ENCODE data around the gene KRTAP5-3. TPM values are rescaled to one million over a fixed set of nuclear protein-coding genes. Genes with fewer than 3 reads are reported as not detected.
"Not testable (repeated sequence)": the region's sequence is repeated elsewhere in the genome, so short reads cannot be mapped to it uniquely, and the experiment has no call there.

Gene KRTAP5-3
- total and polyA plus RNA-seq, 12 donors: not detected

DNA sequence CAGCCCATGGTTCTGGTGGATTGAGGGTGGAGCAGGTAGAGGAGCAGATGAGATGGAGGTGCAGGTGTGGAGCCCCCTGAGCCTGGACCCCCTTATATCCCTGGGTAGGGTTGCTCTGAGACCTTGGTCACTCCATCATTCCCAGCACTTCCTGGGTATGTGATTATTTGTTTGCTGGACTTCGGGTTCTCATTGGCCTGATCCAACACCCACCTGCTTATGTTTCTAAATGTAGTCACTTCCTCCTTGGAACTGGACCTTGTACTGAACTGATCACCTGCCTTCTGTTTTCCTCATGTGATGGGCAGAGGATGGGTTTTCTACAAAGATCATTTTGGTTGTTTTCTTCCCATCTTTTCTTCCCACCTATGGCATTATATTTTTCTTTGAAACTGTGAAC, 13.8 kb upstream of the KRTAP5-3 start, which contains the start of gene KRTAP5-4:
Gene KRTAP5-4 (minus strand): TSS at position 53 of the 400 bp plus-strand sequence. CDS start 45 bp downstream, at position 8.
- H3K9me3 ChIP-seq: no peaks in the 10 kb centered on the region
- 41 to 63% methylated on average over 1 of the region's 1 CpG for WGBS, 2 donors
- H3K4me3 ChIP-seq: no peak within 1 kb of the TSS
- H3K27me3 ChIP-seq: peaks cover 0 to 31% (median 12%) of the 10 kb centered on the region in 7 donors
- DNase-seq (no peak), ATAC-seq (no peak)
- H3K27ac ChIP-seq: no peak within 1 kb of the TSS
- no peaks in the 10 kb centered on the region for H3K36me3 ChIP-seq
- TF ChIP-seq, protein P1, sequence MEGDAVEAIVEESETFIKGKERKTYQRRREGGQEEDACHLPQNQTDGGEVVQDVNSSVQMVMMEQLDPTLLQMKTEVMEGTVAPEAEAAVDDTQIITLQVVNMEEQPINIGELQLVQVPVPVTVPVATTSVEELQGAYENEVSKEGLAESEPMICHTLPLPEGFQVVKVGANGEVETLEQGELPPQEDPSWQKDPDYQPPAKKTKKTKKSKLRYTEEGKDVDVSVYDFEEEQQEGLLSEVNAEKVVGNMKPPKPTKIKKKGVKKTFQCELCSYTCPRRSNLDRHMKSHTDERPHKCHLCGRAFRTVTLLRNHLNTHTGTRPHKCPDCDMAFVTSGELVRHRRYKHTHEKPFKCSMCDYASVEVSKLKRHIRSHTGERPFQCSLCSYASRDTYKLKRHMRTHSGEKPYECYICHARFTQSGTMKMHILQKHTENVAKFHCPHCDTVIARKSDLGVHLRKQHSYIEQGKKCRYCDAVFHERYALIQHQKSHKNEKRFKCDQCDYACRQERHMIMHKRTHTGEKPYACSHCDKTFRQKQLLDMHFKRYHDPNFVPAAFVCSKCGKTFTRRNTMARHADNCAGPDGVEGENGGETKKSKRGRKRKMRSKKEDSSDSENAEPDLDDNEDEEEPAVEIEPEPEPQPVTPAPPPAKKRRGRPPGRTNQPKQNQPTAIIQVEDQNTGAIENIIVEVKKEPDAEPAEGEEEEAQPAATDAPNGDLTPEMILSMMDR (IDR thresholded peaks at IDR 0.05): no peak
- no peaks in the 10 kb centered on the region for H3K4me1 ChIP-seq
- intact Hi-C loops (cut with DNase I): loop anchor here in 5 of 10 donors (10.0 kb wide), 1 partner anchor 77 kb away; no protein-coding TSS in a partner anchor

DNA sequence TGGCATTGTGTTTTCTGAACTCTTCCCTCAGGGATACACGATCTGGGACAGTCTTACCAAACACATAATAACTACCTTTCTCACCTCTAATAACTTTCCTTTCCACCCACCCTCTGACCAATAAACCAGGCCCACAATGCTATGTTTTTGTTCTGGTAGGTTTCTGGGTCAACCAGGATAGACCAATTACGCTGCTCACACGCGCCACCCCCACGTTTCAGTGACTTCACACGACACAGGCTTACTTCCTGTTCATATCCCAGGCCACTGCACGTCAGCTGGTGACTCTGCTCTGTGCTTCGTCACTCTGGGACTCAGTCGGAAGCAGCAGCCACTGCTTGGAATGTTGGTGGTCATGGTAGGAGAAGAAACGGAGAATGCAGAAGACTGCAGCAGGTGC, 11.2 kb upstream of the KRTAP5-3 start:
- ATAC-seq (peak in 3 of 8 donors; percentile 47 to 81 (median 69)), DNase-seq (no peak)
- Histone ChIP-seq H3K36me3 (no peaks in the 10 kb centered on the region), H3K4me1 (no peaks in the 10 kb centered on the region), H3K4me3 (no peak overlapping the region), H3K9me3 (no peaks in the 10 kb centered on the region), H3K27me3 (peaks cover 0 to 34% (median 20%) of the 10 kb centered on the region in 7 donors), H3K27ac (no peak overlapping the region)
- TF ChIP-seq, protein P1 (IDR thresholded peaks at IDR 0.05): no peak
- intact Hi-C loops (cut with DNase I): no loop called here
- WGBS, 2 donors: 30 to 36% methylated on average over 10 of the region's 10 CpGs

DNA sequence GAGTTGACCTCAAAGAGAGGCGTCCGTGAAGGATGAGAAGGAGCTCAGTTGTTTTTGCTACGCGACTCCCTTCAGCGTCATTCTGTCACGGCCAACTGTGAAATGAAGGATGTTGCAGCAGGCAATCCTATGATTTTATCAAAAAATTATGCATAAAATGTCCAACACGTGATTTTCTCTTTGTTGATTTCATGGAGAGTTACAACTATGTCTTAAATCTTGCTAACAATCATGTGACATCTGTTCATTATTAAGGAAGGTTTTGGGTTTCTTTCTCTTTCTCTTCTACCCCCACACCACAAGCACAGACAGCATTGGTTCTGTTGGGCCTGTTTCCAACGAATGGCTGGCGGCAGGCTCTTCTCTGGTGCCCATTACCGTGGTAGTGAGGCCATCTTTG, 10.0 kb upstream of the KRTAP5-3 start:
- no peak overlapping the region for H3K4me3 ChIP-seq
- no peaks in the 10 kb centered on the region for H3K36me3 ChIP-seq
- ATAC-seq (no peak), DNase-seq (no peak)
- intact Hi-C loops (cut with DNase I): no loop called here
- H3K27ac ChIP-seq: no peak overlapping the region
- TF ChIP-seq, protein P1 (IDR thresholded peaks at IDR 0.05): no peak
- no peaks in the 10 kb centered on the region for H3K4me1 ChIP-seq
- peaks cover 0 to 43% (median 20%) of the 10 kb centered on the region in 7 donors for H3K27me3 ChIP-seq
- 89 to 90% methylated on average over 10 of the region's 10 CpGs for WGBS, 2 donors
- no peaks in the 10 kb centered on the region for H3K9me3 ChIP-seq

DNA sequence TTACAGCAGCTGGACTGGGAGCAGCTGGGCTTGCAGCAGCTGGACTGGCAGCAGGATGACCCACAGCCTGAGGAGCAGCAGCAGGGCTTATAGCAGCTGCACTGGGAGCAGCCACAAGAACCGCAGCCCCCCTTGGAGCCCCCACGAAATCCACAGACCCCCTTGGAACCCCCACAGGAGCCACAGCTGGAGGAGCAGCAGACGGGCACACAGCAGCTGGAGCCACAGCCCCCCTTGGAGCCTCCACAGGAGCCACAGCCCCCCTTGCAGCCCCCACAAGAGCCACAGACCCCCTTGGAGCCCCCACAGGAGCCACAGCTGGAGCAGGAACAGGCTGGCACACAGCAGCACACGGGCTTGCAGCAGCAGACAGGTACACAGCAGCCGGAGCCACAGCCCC, 362 bp downstream of the KRTAP5-3 start:
- 53 to 54% methylated on average over 5 of the region's 5 CpGs for WGBS, 2 donors

DNA sequence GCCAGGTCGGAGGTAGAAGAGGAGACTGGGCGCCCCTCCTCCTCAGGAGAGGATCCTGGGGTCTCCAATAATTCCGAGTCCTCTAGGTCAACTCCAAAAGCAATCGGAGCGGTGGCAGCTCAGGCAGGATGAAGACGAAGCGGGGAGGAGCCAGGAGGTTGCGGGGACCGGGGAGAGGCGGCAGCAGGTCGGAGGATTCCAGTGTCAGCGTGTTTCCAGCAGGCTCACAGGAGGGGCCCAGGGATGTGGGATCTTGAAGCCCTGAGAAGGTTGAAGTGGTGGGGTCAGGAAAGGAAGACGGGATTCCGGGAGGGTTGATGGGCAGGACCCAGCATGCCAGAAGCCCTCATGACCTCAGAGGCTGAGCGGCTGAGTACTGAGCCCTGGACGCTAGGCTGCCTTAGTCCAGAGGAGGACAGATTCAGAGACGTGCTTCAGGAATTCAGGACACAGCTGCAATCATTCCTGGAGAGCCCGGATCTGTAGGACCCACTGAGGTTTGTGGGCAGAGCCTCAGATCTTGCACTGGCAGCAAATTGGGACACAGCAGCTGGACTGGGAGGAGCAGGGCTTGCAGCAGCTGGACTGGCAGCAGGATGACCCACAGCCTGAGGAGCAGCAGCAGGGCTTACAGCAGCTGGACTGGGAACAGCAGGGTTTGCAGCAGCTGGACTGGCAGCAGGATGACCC, 962 bp downstream of the KRTAP5-3 start:
- not testable (repeated sequence) for H3K4me3 ChIP-seq, H3K36me3 ChIP-seq, DNase-seq, H3K9me3 ChIP-seq, ATAC-seq, H3K27ac ChIP-seq
- Histone ChIP-seq H3K27me3 (peaks cover 0 to 50% (median 10%) of the 10 kb centered on the region in 7 donors), H3K4me1 (peaks cover 0 to 12% (median 6%) of the 10 kb centered on the region in 9 donors)
- intact Hi-C loops (cut with DNase I): loop anchor here in 1 of 10 donors (5.0 kb wide), 1 partner anchor 855 kb away; no protein-coding TSS in a partner anchor
- WGBS, 2 donors: 41 to 48% methylated on average over 18 of the region's 18 CpGs

More for the DNA sequence above, 362 bp downstream of the KRTAP5-3 start:
- not testable (repeated sequence) for ATAC-seq, H3K27ac ChIP-seq, H3K36me3 ChIP-seq, H3K9me3 ChIP-seq, DNase-seq, H3K4me3 ChIP-seq
- Histone ChIP-seq H3K4me1 (peaks cover 0 to 12% (median 6%) of the 10 kb centered on the region in 9 donors), H3K27me3 (peaks cover 0 to 44% (median 10%) of the 10 kb centered on the region in 7 donors)
- intact Hi-C loops (cut with DNase I): loop anchor here in 1 of 10 donors (5.0 kb wide), 1 partner anchor 854 kb away; no protein-coding TSS in a partner anchor

DNA sequence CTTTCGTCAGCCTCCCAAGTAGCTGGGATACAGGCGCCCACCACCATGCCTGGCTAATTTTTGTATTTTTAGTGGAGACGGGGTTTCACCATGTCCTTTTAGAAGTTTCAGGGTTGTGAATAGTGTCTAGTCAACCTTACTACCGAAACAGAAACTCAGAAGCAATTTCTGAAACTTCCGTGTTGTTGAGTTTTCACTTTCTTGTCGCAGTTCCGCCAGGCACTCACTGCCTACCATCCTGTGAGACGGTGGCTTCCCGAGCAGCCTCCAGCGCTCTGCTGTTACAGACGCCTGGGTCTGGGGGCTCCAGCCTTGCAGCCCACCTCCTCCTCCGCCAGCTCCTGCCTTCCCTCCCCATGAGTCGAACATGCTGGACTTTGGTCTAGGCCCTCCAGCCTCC, 2.3 kb downstream of the KRTAP5-3 start:
- 89 to 93% methylated on average over 13 of the region's 13 CpGs for WGBS, 2 donors
- peaks cover 0 to 12% (median 6%) of the 10 kb centered on the region in 9 donors for H3K4me1 ChIP-seq
- H3K27ac ChIP-seq, H3K36me3 ChIP-seq, H3K4me3 ChIP-seq, DNase-seq, H3K9me3 ChIP-seq, ATAC-seq: not testable (repeated sequence)
- H3K27me3 ChIP-seq: peaks cover 0 to 56% (median 10%) of the 10 kb centered on the region in 7 donors
- intact Hi-C loops (cut with DNase I): loop anchor here in 1 of 10 donors (5.0 kb wide), 1 partner anchor 856 kb away; no protein-coding TSS in a partner anchor
